Fibroblast of villous mesenchyme (primary cell): Measurements from ENCODE around the gene ANXA11. TPM values are rescaled to one million over a fixed set of nuclear protein-coding genes. Genes with fewer than 3 reads are reported as not detected.
"Not testable (repeated sequence)": the region's sequence is repeated elsewhere in the genome, so short reads cannot be mapped to it uniquely, and the experiment has no call there.

Source experiments
- DNase-seq: peaks from one replicate; pipeline ENCODE4 v3.0.0-alpha.2; 2010; ENCODE audit warnings: low read depth
- H3K4me3 ChIP-seq: 2 replicates; pipeline ENCODE4 v1.5.1; 2011; ENCODE audit warnings: low read depth, mild to moderate bottlenecking, low read length
- CTCF ChIP-seq: IDR thresholded peaks from 2 replicates; pipeline ENCODE4 v1.5.1; 2012; ENCODE audit warnings: low read depth, mild to moderate bottlenecking, low read length; ENCODE audit not compliant: insufficient read depth
- total RNA-seq: library from RNA; depleted of rRNA; stranded (reverse); fragments of >200 nt; gene quantifications from 2 replicates; pipeline ENCODE4 v1.2.3, GENCODE V29; 2012

The ANXA11 gene
- total RNA-seq, 1 donor = 79.9 TPM

GRCh38 chr10:80226723-80227122 lies 21.4 kb upstream of the ANXA11 start:
- not testable (repeated sequence) for H3K4me3 ChIP-seq, DNase-seq

- DNase-seq = not testable (repeated sequence)
Measured at GRCh38 chr10:80223031-80223419, 17.7 kb upstream of the ANXA11 start.

GRCh38 chr10:80218878-80219277 lies 13.5 kb upstream of the ANXA11 start:
- H3K4me3 ChIP-seq, DNase-seq: not testable (repeated sequence)

More at GRCh38 chr10:80223031-80223419, 17.7 kb upstream of the ANXA11 start:
- H3K4me3 ChIP-seq = not testable (repeated sequence)

- DNase-seq, H3K4me3 ChIP-seq: not testable (repeated sequence)
Measured at GRCh38 chr10:80214368-80214982, 9.1 kb upstream of the ANXA11 start.

- not testable (repeated sequence) for H3K4me3 ChIP-seq
- DNase-seq = peak; percentile 59
Measured at GRCh38 chr10:80212535-80213115, 7.3 kb upstream of the ANXA11 start.

GRCh38 chr10:80211786-80212185 lies 6.4 kb upstream of the ANXA11 start:
- H3K4me3 ChIP-seq = no peak overlapping the region
- TF ChIP-seq CTCF = no peak
- DNase-seq = no peak

GRCh38 chr10:80210259-80210658 lies 4.9 kb upstream of the ANXA11 start:
- no peak for TF ChIP-seq CTCF
- no peak for DNase-seq
- H3K4me3 ChIP-seq = no peak overlapping the region

- peak overlapping the region; percentile 57 for H3K4me3 ChIP-seq
- no peak for TF ChIP-seq CTCF
- DNase-seq = no peak
Measured at GRCh38 chr10:80207768-80208370, 2.5 kb upstream of the ANXA11 start.

- DNase-seq = no peak
- no peak for TF ChIP-seq CTCF
- H3K4me3 ChIP-seq = peak overlapping the region; percentile 78
Measured at GRCh38 chr10:80206277-80206655, 929 bp upstream of the ANXA11 start.
